Left lung (tissue), 10 donors: ENCODE measurements around the gene GXYLT1. TPM values are rescaled to one million over a fixed set of nuclear protein-coding genes. Genes with fewer than 3 reads are reported as not detected.
"Not testable (repeated sequence)": the region's sequence is repeated elsewhere in the genome, so short reads cannot be mapped to it uniquely, and the experiment has no call there.

Experiments
- ATAC-seq: fragments of 200-7000 bp; cut with Tn5 transposase; one replicate; pipeline ENCODE4 v1.9.1; 2020; ENCODE audit warnings: moderate library complexity
- DNase-seq, 4 donors: peaks; one replicate each; pipeline ENCODE4 v3.0.0-alpha.2; 2013 to 2020
- H3K27ac ChIP-seq, 2 donors: fragments of 200-600 bp; sonication (generic) in 1 of 2; one replicate each; pipeline versions ENCODE4 v1.5.0 to v1.8.0; 2020 to 2021
- H3K27me3 ChIP-seq, 2 donors: fragments of 200-600 bp; sonication (generic) in 1 of 2; one replicate each; pipeline versions ENCODE4 v1.5.0 to v1.8.0; 2020 to 2021
- H3K36me3 ChIP-seq, 2 donors: fragments of 200-600 bp; sonication (generic) in 1 of 2; one replicate each; pipeline versions ENCODE4 v1.5.0 to v1.8.0; 2020 to 2021
- H3K4me1 ChIP-seq, 2 donors: fragments of 200-600 bp; one replicate each; pipeline ENCODE4 v1.8.0; 2021
- H3K4me3 ChIP-seq, 2 donors: fragments of 200-600 bp; sonication (generic) in 1 of 2; one replicate each; pipeline versions ENCODE4 v1.5.0 to v1.8.0; 2020 to 2021; ENCODE audit warnings: mild to moderate bottlenecking in 1 of 2
- H3K9me3 ChIP-seq, 2 donors: fragments of 200-600 bp; sonication (generic) in 1 of 2; one replicate each; pipeline versions ENCODE4 v1.5.0 to v1.8.0; 2020 to 2021
- CTCF ChIP-seq, 2 donors: fragments of 200-600 bp; sonication (generic) in 1 of 2; IDR thresholded peaks; one replicate each; pipeline versions ENCODE4 v1.5.0 to v1.8.0; 2021; ENCODE audit warnings: antibody characterized with exemption in 2 of 2
- intact Hi-C, 2 donors: fragments of 100-400 bp; cut with DNase I; formaldehyde crosslinking; loops; one replicate each; pipeline versions ENCODE4 v1.11.2 to v1.14.2; 2022
- polyA plus RNA-seq, 6 donors: library from polyadenylated mRNA; unstranded; fragments of 120-200 nt; gene quantifications; one replicate each; pipeline ENCODE4 v1.2.1, GENCODE V29; 2013; ENCODE audit not compliant: insufficient read length in 6 of 6
- total RNA-seq, 2 donors: library from RNA; stranded (reverse); fragmentation: NEBNext Ultra II Directional; extraction: Animal tissue kit (Norgen Biotek cat#: 25700); gene quantifications; one replicate each; pipeline ENCODE4 v1.2.1, GENCODE V29; 2021
- donor health status: DM: no; HTN: yes; CAD: no.
- donor health status: DM: no; HTN: no; CAD: no.

Gene GXYLT1
- total and polyA plus RNA-seq, 8 donors = 14.5 to 23.9 (median 20.8) TPM

- no peak overlapping the region for H3K27ac ChIP-seq
- no peaks in the 10 kb centered on the region for H3K27me3 ChIP-seq
- no peaks in the 10 kb centered on the region for H3K4me1 ChIP-seq
- no peak for TF ChIP-seq CTCF (IDR thresholded peaks at IDR 0.05)
- intact Hi-C loops = no loop called here
- H3K4me3 ChIP-seq = no peak overlapping the region
- DNase-seq = no peak
- no peaks in the 10 kb centered on the region for H3K9me3 ChIP-seq
- no peaks in the 10 kb centered on the region for H3K36me3 ChIP-seq
- no peak for ATAC-seq
Measured at GRCh38 chr12:42053456-42053855, 91.2 kb downstream of the GXYLT1 start.

GRCh38 chr12:42048980-42049379 is 95.7 kb downstream of the GXYLT1 start:
- H3K36me3 ChIP-seq, DNase-seq, ATAC-seq, intact Hi-C loops, H3K4me1 ChIP-seq, H3K4me3 ChIP-seq, H3K27me3 ChIP-seq, H3K27ac ChIP-seq: not testable (repeated sequence)
- peaks cover 0 to 19% of the 10 kb centered on the region in 2 donors for H3K9me3 ChIP-seq

GRCh38 chr12:42039577-42039976 is 105.1 kb downstream of the GXYLT1 start:
- H3K36me3 ChIP-seq = no peaks in the 10 kb centered on the region
- peaks cover 0 to 8% of the 10 kb centered on the region in 2 donors for H3K9me3 ChIP-seq
- DNase-seq (no peak), ATAC-seq (no peak)
- H3K4me1 ChIP-seq = no peaks in the 10 kb centered on the region
- intact Hi-C loops = no loop called here
- TF ChIP-seq CTCF (IDR thresholded peaks at IDR 0.05) = no peak
- H3K27ac ChIP-seq = no peak overlapping the region
- H3K4me3 ChIP-seq = no peak overlapping the region
- no peaks in the 10 kb centered on the region for H3K27me3 ChIP-seq

GRCh38 chr12:42039176-42039575 is 105.5 kb downstream of the GXYLT1 start:
- peaks cover 0 to 8% of the 10 kb centered on the region in 2 donors for H3K9me3 ChIP-seq
- no peak for TF ChIP-seq CTCF (IDR thresholded peaks at IDR 0.05)
- ATAC-seq = no peak
- intact Hi-C loops = no loop called here
- no peaks in the 10 kb centered on the region for H3K27me3 ChIP-seq
- no peak overlapping the region for H3K27ac ChIP-seq
- no peaks in the 10 kb centered on the region for H3K36me3 ChIP-seq
- DNase-seq = no peak
- H3K4me3 ChIP-seq = no peak overlapping the region
- H3K4me1 ChIP-seq = no peaks in the 10 kb centered on the region

- H3K27ac ChIP-seq = no peak overlapping the region
- peaks cover 0 to 2% of the 10 kb centered on the region in 2 donors for H3K9me3 ChIP-seq
- TF ChIP-seq CTCF (IDR thresholded peaks at IDR 0.05) = no peak
- intact Hi-C loops = no loop called here
- no peak for ATAC-seq
- no peaks in the 10 kb centered on the region for H3K4me1 ChIP-seq
- no peak for DNase-seq
- H3K4me3 ChIP-seq = no peak overlapping the region
- no peaks in the 10 kb centered on the region for H3K27me3 ChIP-seq
- no peaks in the 10 kb centered on the region for H3K36me3 ChIP-seq
Measured at GRCh38 chr12:42031847-42032564, 112.7 kb downstream of the GXYLT1 start.

Other genes starting within 250 kb of the GXYLT1 start
- gene YAF2, start 93.4 kb upstream of the GXYLT1 start, total RNA-seq = 10 to 100 TPM; 27.6 to 33.4 TPM
- gene YAF2, start 93.4 kb upstream of the GXYLT1 start, polyA plus RNA-seq = 10 to 100 TPM; 18.7 to 23.8 (median 21.3) TPM
- gene ZCRB1, start 181.2 kb upstream of the GXYLT1 start, total RNA-seq = 10 to 100 TPM; 34.8 to 38.2 TPM
- 10 to 100 TPM; 77.8 to 87.6 (median 82.0) TPM for gene ZCRB1, start 181.2 kb upstream of the GXYLT1 start, polyA plus RNA-seq
- 10 to 100 TPM; 42.2 to 44.3 TPM for gene PPHLN1, start 181.3 kb upstream of the GXYLT1 start, total RNA-seq
- 10 to 100 TPM; 61.4 to 75.2 (median 66.7) TPM for gene PPHLN1, start 181.3 kb upstream of the GXYLT1 start, polyA plus RNA-seq